K562 (cell line): ENCODE measurements around the gene GMPR. TPM values are rescaled to one million over a fixed set of nuclear protein-coding genes. Genes with fewer than 3 reads are reported as not detected.

Experiments used
- ARID3A ChIP-seq: IDR thresholded peaks from 2 replicates; pipeline ENCODE4 v1.6.1; 2012; ENCODE audit warnings: low read depth, low read length, improper control_type of control experiment, borderline replicate concordance
- ATF6 ChIP-seq: sonication (generic); formaldehyde crosslinking; IDR thresholded peaks from 2 replicates; pipeline ENCODE4 v1.4.0; 2020; ENCODE audit warnings: mild to moderate bottlenecking, missing genetic modification reagents
- E2F1 ChIP-seq: sonication (generic); formaldehyde crosslinking; IDR thresholded peaks from 2 replicates; pipeline ENCODE4 v1.8.1; 2023; ENCODE audit warnings: mild to moderate bottlenecking, missing genetic modification reagents, moderate library complexity
- IRF1 ChIP-seq: sonication (generic); formaldehyde crosslinking; IDR thresholded peaks from 2 replicates; pipeline ENCODE4 v1.8.0; 2022; ENCODE audit warnings: missing genetic modification reagents, mild to moderate bottlenecking, borderline replicate concordance
- KDM1A ChIP-seq, 2 experiments: fragments of 450-650 bp; IDR thresholded peaks; 2 replicates each; pipeline ENCODE4 v1.6.1; 2016; ENCODE audit warnings: mild to moderate bottlenecking in 2 of 2
- LARP7 ChIP-seq: fragments of 450-650 bp; IDR thresholded peaks from 2 replicates; pipeline ENCODE4 v1.6.1; 2016
- NR4A1 ChIP-seq, 2 experiments: fragments of 250-450 bp in 1 of 2; fragments of 450-650 bp in 1 of 2; sonication (Bioruptor Pico) in 1 of 2; IDR thresholded peaks; 2 replicates each; pipeline versions ENCODE4 v1.4.0 to v1.6.1; 2016 to 2020; ENCODE audit warnings: mild to moderate bottlenecking in 2 of 2, missing compliant biosample characterization in 1 of 2, missing genetic modification characterization in 1 of 2, moderate library complexity in 1 of 2
- PBX2 ChIP-seq, 2 experiments: IDR thresholded peaks in 1 of 2; conservative IDR thresholded peaks in 1 of 2; 2 replicates each; pipeline ENCODE4 v1.6.1; 2016; ENCODE audit warnings: low read depth in 2 of 2, mild to moderate bottlenecking in 1 of 2, missing compliant biosample characterization in 1 of 2, missing genetic modification characterization in 1 of 2, moderate library complexity in 1 of 2
- RAD51 ChIP-seq: fragments of 450-650 bp; IDR thresholded peaks from 2 replicates; pipeline ENCODE4 v1.7.1; 2016; ENCODE audit warnings: low read depth, mild to moderate bottlenecking, borderline replicate concordance
- RFX1 ChIP-seq: fragments of 450-650 bp; IDR thresholded peaks from 2 replicates; pipeline ENCODE4 v1.6.1; 2016; ENCODE audit warnings: mild to moderate bottlenecking, moderate library complexity
- SPI1 ChIP-seq: IDR thresholded peaks from 2 replicates; pipeline ENCODE4 v1.6.1; 2011; ENCODE audit warnings: low read depth, low read length, control low read depth, borderline replicate concordance
- TCFL5 ChIP-seq: fragments of 250-450 bp; sonication (Bioruptor Pico); conservative IDR thresholded peaks from 2 replicates; pipeline ENCODE4 v1.6.1; 2021; ENCODE audit warnings: mild to moderate bottlenecking, moderate library complexity, matching md5 sums
- ZBTB5 ChIP-seq: fragments of 450-650 bp; IDR thresholded peaks from 2 replicates; pipeline ENCODE4 v1.6.1; 2017; ENCODE audit warnings: antibody characterized with exemption
- ZNF184 ChIP-seq: sonication (generic); formaldehyde crosslinking; IDR thresholded peaks from 2 replicates; pipeline ENCODE4 v1.5.0; 2020; ENCODE audit warnings: missing genetic modification reagents
- ZNF780A ChIP-seq: fragments of 250-450 bp; sonication (Bioruptor Pico); IDR thresholded peaks from 2 replicates; pipeline ENCODE4 v1.5.0; 2021; ENCODE audit warnings: mild to moderate bottlenecking
- polyA plus RNA-seq, 8 experiments: library from polyadenylated mRNA; depleted of rRNA in 4 of 8; stranded (reverse) in 5 of 8; unstranded in 3 of 8; fragments of >200 nt; fragmentation: Nextera tagmentation in 2 of 8; fragmentation: Illumina TruSeq in 1 of 8; extraction: Ambion mirVana in 2 of 8; extraction: Trizol in 1 of 8; gene quantifications; 2 replicates each; pipeline versions ENCODE4 v1.2.1 to v1.2.3, GENCODE V29; 2011 to 2014; ENCODE audit warnings: inconsistent platforms in 1 of 8, missing spikeins in 1 of 8
- total RNA-seq, 7 experiments: library from RNA; depleted of rRNA in 6 of 7; stranded (reverse); fragments of >200 nt in 6 of 7; fragmentation: Illumina TruSeq in 2 of 7; extraction: Trizol in 2 of 7; gene quantifications; 2 replicates each; pipeline versions ENCODE4 v1.2.1 to v1.2.3, GENCODE V29; 2011 to 2021; ENCODE audit warnings: low replicate concordance in 1 of 7

Gene GMPR
- total and polyA plus RNA-seq, 9 of the 15 experiments (the other 6 are each of a cell fraction or from before 2014, with no cell fraction given) = 34.6 to 83.7 (median 49.8) TPM

GRCh38 chr6:16236631-16237199, 1.7 kb upstream of the GMPR start (continued):
- TF ChIP-seq ZNF780A (CRISPR knock-in tag) = no peak
- no peak for TF ChIP-seq ZNF184 (CRISPR knock-in tag)
- TF ChIP-seq ATF6 (CRISPR knock-in tag) = no peak
- peak; percentile 83; the same call in 1 of the 2 replicates for TF ChIP-seq ARID3A
- no peak for TF ChIP-seq E2F1 (CRISPR knock-in tag)
- TF ChIP-seq NR4A1 (CRISPR knock-in tag; IDR thresholded peaks at IDR 0.05) = no peak
- TF ChIP-seq NR4A1 (tag; IDR thresholded peaks at IDR 0.05) = no peak
- no peak for TF ChIP-seq RAD51
- no peak for TF ChIP-seq TCFL5
- TF ChIP-seq SPI1 = no peak
- TF ChIP-seq LARP7 = no peak
- no peak for TF ChIP-seq IRF1 (CRISPR knock-in tag)
- no peak for TF ChIP-seq ZBTB5
- TF ChIP-seq PBX2 (CRISPR knock-in tag; IDR thresholded peaks at IDR 0.05; ENCODE audit: low read depth) = no peak
- no peak for TF ChIP-seq PBX2 (tag; conservative IDR thresholded peaks at IDR 0.05; ENCODE audit: low read depth)
- TF ChIP-seq RFX1 = no peak
- peak; percentile 8 to 31; a peak in 1 of 4 replicates for TF ChIP-seq KDM1A (IDR thresholded peaks at IDR 0.05)
